Activated T-helper 2 cell treated with anti-CD3 and anti-CD28 coated beads, Interferon-gamma antibody, Interleukin-2, Interleukin-4, amounts not matched to agents 10 μg/mL and 5 μg/mL and 100 μg/mL, durations not matched to agents 14 hours and 24 hours and 36 hours (primary cell): ENCODE results near the gene LCA5L. TPM values are rescaled to one million over a fixed set of nuclear protein-coding genes. Genes with fewer than 3 reads are reported as not detected.
"Not testable (repeated sequence)": the region's sequence is repeated elsewhere in the genome, so short reads cannot be mapped to it uniquely, and the experiment has no call there.

ENCODE experiments used
- DNase-seq: peaks from one replicate; pipeline ENCODE4 v3.0.0; 2021; ENCODE audit warnings: low spot score
- H3K27ac Mint-ChIP-seq: one replicate; pipeline ENCODE4 v1.8.0; 2021; ENCODE audit warnings: mixed read lengths
- H3K27me3 Mint-ChIP-seq: one replicate; pipeline ENCODE4 v1.8.0; 2021; ENCODE audit warnings: low read depth, mixed read lengths
- H3K36me3 Mint-ChIP-seq: one replicate; pipeline ENCODE4 v1.8.0; 2021; ENCODE audit warnings: low read depth, mixed read lengths
- H3K4me1 Mint-ChIP-seq: one replicate; pipeline ENCODE4 v1.8.0; 2021; ENCODE audit warnings: low read depth, mixed read lengths
- H3K4me3 Mint-ChIP-seq: one replicate; pipeline ENCODE4 v1.8.0; 2021; ENCODE audit warnings: low read depth, mild to moderate bottlenecking, moderate library complexity, mixed read lengths
- H3K9me3 Mint-ChIP-seq: one replicate; pipeline ENCODE4 v1.8.0; 2021; ENCODE audit warnings: mixed read lengths
- intact Hi-C: fragments of 100-400 bp; cut with micrococcal nuclease; formaldehyde crosslinking; loops from one replicate; pipeline ENCODE4 v1.15.1; 2023
- total RNA-seq: library from RNA; stranded (reverse); gene quantifications from 2 replicates; pipeline ENCODE4 v1.2.3, GENCODE V29; 2022

LCA5L gene
- total RNA-seq, 1 donor from 2014 or later = 0.32 TPM

- Mint-ChIP-seq H3K36me3 (no peaks in the 10 kb centered on the region), H3K27me3 (peaks cover 2% of the 10 kb centered on the region), H3K4me3 (peak overlapping the region; percentile 95), H3K4me1 (peaks cover 20% of the 10 kb centered on the region), H3K27ac (peak overlapping the region; percentile 82), H3K9me3 (no peaks in the 10 kb centered on the region)
- DNase-seq = peak; percentile 92
- intact Hi-C loops = loop anchor here (1.0 to 2.0 kb wide), 3 partner anchors 8 to 67 kb away; partner anchors contain the start of genes BRWD1 and HMGN1
These were observed 65.3 kb downstream of the LCA5L start for GRCh38 chr21:39379986-39380891.

DNA sequence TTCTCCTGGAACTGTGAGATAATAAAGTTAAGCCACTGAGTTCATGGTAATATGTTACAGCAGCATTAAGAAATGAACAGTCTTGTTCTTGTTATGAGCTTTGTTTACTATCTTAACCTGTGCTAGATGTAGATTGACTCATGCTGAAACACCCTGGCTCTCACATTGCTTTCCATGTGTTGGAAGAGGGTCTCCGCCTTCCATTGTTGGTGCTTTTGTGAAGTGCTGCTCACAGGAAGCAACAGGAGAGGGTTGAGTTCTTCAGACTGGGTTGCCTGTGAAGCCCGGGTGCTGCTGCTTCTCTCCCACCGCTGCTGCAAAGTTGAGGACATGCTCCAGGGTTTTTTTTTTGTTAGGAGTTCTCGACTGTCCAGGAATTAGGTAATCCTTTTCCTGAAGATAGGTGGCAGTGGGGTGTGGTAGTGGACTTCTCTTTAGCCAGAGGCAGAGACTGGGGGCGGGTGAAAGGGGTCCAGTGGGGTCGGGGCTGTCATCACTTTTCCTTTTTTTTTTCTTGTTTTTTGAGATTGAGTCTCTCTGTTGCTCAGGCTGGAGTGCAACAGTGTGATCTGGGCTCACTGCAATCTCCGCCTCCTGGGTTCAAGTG lies 68.0 kb downstream of the LCA5L start:
- Mint-ChIP-seq H3K27me3 (peaks cover 6% of the 10 kb centered on the region), H3K4me3 (no peak overlapping the region), H3K36me3 (no peaks in the 10 kb centered on the region), H3K27ac (no peak overlapping the region), H3K4me1 (peaks cover 15% of the 10 kb centered on the region), H3K9me3 (no peaks in the 10 kb centered on the region)
- DNase-seq = no peak
- intact Hi-C loops = no loop called here

DNA sequence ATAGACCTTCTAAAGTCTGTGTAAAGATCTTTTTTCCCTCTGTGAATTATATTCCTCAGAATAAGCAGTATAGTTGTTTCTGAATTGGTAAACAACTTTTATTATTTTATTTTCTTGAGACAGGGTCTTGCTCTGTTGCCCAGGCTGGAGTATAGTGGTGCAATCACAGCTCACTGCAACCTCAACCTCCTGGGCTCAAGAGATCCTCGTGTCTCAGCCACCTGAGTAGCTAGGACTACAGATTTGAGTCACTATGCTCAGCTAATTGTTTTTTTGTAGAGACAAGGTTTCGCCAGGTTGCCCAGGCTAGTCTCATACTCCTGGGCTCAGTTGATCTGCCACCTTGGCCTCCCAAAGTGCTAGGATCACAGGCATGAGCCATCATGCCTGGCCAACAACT lies 70.1 kb downstream of the LCA5L start:
- Mint-ChIP-seq H3K4me1 (peaks cover 4% of the 10 kb centered on the region), H3K27ac (no peak overlapping the region), H3K9me3 (no peaks in the 10 kb centered on the region), H3K4me3 (no peak overlapping the region), H3K36me3 (no peaks in the 10 kb centered on the region), H3K27me3 (peaks cover 6% of the 10 kb centered on the region)
- intact Hi-C loops = no loop called here
- DNase-seq = no peak

DNA sequence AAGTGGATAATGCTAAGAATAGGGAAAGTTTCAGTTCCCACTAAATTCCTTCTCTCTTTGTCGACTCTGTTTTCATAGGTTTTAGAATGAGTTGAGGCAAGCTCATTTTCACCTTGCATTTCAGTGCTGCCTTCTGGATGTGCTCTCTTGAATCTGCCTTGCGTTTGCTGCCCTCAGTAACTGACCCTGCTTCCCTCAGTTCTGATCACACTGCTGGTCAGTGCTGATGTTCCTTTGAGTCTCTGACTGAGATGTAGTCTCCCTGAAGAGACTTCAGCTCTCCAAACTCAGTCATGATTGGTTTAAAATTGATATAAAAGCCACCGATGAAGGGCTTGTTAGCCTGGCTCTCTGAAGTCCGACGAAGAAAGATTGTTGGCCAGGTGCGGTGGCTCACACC lies 71.5 kb downstream of the LCA5L start:
- Mint-ChIP-seq H3K4me3 (no peak overlapping the region), H3K36me3 (no peaks in the 10 kb centered on the region), H3K9me3 (no peaks in the 10 kb centered on the region), H3K27me3 (peaks cover 6% of the 10 kb centered on the region), H3K4me1 (peaks cover 4% of the 10 kb centered on the region), H3K27ac (no peak overlapping the region)
- intact Hi-C loops = no loop called here
- no peak for DNase-seq

- no peak overlapping the region for H3K27ac Mint-ChIP-seq
- intact Hi-C loops = no loop called here
- no peaks in the 10 kb centered on the region for H3K36me3 Mint-ChIP-seq
- DNase-seq = no peak
- peaks cover 6% of the 10 kb centered on the region for H3K27me3 Mint-ChIP-seq
- H3K4me1 Mint-ChIP-seq = peaks cover 4% of the 10 kb centered on the region
- H3K9me3 Mint-ChIP-seq = no peaks in the 10 kb centered on the region
- H3K4me3 Mint-ChIP-seq = no peak overlapping the region
These were observed 71.9 kb downstream of the LCA5L start for GRCh38 chr21:39373634-39374033.

DNA sequence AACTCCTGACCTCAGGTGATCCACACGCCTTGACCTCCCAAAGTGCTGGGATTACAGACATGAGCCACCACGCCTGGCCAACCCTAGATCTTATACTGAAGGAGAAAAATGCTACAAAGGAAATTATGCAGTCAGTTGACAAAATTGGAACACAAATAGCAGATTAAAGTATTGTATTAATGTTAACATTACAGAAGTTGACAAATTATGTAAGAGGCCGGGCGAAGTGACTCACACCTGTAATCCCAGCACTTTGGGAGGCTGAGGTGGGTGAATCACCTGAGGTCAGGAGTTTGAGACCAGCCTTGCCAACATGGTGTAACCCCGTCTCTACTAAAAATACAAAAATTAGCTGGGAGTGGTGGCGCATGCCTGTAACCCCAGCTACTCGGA lies 75.7 kb downstream of the LCA5L start:
- H3K9me3 Mint-ChIP-seq, H3K36me3 Mint-ChIP-seq, intact Hi-C loops, H3K4me1 Mint-ChIP-seq, H3K4me3 Mint-ChIP-seq, H3K27ac Mint-ChIP-seq, DNase-seq, H3K27me3 Mint-ChIP-seq: not testable (repeated sequence)

DNA sequence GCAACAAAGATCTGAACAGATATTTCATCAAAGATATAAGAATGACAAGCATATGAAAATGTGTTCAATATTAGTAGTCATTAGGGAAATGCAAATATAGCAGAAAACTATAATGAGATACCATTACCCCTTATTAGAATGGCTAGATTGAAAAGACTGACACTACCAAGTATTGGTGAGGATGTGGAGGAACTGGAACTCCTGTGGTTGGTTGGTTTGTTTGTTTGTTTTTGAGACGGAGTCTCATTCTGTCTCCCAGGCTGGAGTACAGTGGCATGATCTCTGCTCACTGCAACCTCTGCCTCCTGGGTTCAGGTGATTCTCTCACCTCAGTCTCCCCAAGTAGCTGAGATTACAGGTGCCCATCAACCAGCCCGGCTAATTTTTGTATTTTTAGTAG lies 77.8 kb downstream of the LCA5L start:
- Mint-ChIP-seq H3K36me3 (no peaks in the 10 kb centered on the region), H3K9me3 (peaks cover 6% of the 10 kb centered on the region), H3K4me3 (no peak overlapping the region), H3K27ac (no peak overlapping the region), H3K4me1 (peaks cover 4% of the 10 kb centered on the region), H3K27me3 (peaks cover 6% of the 10 kb centered on the region)
- intact Hi-C loops = no loop called here
- no peak for DNase-seq

DNA sequence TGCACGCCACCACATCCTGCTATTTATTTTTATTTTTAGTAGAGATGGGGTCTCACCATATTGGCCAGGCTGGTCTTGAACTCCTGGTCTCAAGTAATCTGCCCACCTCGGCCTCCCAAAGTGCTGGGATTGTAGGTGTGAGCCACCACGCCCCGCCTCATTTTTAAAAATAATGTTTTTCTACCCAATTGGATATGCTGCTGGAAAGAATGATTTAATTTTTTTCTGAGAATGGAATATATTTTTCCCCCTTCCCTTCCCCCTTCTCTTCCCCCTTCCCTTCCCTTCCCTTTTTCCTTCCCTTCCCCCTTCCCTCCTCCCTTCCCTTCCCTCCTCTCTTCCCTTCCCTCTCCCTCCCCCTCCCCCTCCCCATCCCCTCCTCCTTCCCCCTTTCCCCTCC lies 79.0 kb downstream of the LCA5L start:
- Mint-ChIP-seq H3K36me3 (no peaks in the 10 kb centered on the region), H3K4me3 (no peak overlapping the region), H3K9me3 (peaks cover 6% of the 10 kb centered on the region), H3K4me1 (peaks cover 4% of the 10 kb centered on the region), H3K27ac (no peak overlapping the region), H3K27me3 (peaks cover 10% of the 10 kb centered on the region)
- no peak for DNase-seq
- intact Hi-C loops = no loop called here

GRCh38 chr21:39364949-39365348 lies 80.6 kb downstream of the LCA5L start:
- Mint-ChIP-seq H3K4me1 (no peaks in the 10 kb centered on the region), H3K4me3 (no peak overlapping the region), H3K27ac (no peak overlapping the region), H3K27me3 (peaks cover 12% of the 10 kb centered on the region), H3K36me3 (no peaks in the 10 kb centered on the region), H3K9me3 (peaks cover 6% of the 10 kb centered on the region)
- intact Hi-C loops = no loop called here
- no peak for DNase-seq

DNA sequence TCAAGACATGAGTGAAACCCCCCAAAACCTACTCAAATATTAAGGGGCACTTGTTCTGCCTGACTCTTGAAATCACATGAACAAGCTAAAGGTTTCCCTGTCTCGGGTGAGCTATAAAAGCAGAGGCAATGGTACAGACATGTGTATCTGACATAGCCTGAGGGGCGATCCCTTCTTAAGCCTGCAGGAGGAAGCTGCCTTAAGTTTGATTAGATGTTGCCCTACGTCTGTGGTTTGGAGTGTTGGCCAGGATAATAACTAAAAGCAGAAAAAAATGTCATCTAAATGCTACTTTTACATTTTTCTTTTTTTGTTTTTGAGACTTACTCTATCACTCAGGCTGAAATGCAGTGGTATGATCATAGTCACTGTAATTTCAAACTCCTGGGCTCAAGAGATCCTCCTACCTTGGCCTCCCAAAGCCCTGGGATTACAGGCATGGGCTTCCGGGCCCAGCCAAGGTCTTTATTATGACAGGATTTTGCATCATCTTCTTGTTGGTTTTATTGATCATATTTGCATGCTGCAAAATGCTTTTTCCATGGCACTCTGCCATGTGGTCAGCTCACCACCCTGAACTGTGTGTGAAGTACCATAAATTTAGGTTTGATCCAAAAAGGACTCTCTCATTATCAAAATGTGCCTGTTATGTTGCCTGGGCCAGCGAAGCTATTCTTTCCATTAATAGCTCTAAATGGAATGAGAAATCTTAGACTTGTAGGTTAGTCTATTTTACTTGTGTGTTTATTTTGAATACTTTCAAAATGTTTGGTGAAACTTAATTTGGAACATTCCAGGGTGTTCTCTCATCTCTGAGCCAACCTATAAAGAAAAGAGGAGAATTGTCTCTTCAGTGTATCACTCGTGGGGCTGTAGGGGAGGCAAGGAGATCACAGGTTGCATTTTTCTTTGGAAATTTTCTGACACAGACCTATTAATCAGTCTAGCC lies 81.7 kb downstream of the LCA5L start:
- intact Hi-C loops = no loop called here
- Mint-ChIP-seq H3K36me3 (no peaks in the 10 kb centered on the region), H3K27ac (no peak overlapping the region), H3K4me1 (no peaks in the 10 kb centered on the region), H3K9me3 (peaks cover 6% of the 10 kb centered on the region), H3K4me3 (no peak overlapping the region), H3K27me3 (peaks cover 12% of the 10 kb centered on the region)
- no peak for DNase-seq

DNA sequence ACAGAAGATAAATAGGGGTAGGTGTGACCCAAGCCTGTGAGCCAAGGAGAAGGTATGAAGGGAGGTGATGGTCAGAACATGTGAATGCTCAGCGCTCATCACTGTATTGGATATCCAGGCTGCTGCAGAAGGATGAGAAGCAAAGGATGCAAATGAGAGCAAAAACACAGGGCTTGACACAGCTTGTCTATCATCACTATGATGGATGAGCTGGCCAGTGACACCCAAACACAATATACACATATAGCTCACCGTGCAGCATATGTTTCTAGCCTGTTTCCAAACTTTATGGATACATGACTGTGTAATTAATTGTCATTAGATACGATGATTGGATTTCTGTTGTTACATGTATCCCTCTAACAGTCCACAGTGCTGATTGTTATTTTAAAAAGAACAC lies 82.8 kb downstream of the LCA5L start:
- peaks cover 5% of the 10 kb centered on the region for H3K9me3 Mint-ChIP-seq
- no peak overlapping the region for H3K4me3 Mint-ChIP-seq
- H3K36me3 Mint-ChIP-seq = no peaks in the 10 kb centered on the region
- no peak overlapping the region for H3K27ac Mint-ChIP-seq
- H3K27me3 Mint-ChIP-seq = peaks cover 12% of the 10 kb centered on the region
- H3K4me1 Mint-ChIP-seq = no peaks in the 10 kb centered on the region
- no peak for DNase-seq
- intact Hi-C loops = no loop called here

DNA sequence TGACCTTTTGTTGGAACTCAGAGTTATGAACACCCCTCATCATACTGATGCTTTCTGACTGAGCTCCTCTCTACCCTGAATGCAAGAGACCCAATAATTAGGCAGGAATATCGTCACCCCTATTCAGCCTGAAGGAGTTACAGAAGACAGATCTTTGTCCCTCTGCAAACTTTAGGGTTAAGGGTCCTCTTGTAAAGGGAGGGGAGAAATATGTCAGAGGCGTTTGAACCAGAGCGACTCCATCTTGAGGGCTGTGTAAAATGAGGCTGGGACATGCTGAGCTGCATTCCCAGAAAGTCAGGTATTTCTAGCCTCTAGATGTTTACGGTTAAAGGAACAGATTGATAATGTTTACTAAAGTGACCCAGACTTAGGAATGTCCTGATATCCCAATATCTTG lies 86.2 kb downstream of the LCA5L start:
- Mint-ChIP-seq H3K27ac (no peak overlapping the region), H3K4me3 (no peak overlapping the region), H3K9me3 (no peaks in the 10 kb centered on the region), H3K4me1 (no peaks in the 10 kb centered on the region), H3K27me3 (peaks cover 19% of the 10 kb centered on the region), H3K36me3 (no peaks in the 10 kb centered on the region)
- intact Hi-C loops = no loop called here
- DNase-seq = no peak
